GM11168 (cell line): ENCODE results near the gene ZNF485.
"Not testable (repeated sequence)": the region's sequence is repeated elsewhere in the genome, so short reads cannot be mapped to it uniquely, and the experiment has no call there.

Experiments used
- in situ Hi-C: fragments of 300-500 bp; cut with MboI; formaldehyde crosslinking; loops from one replicate; pipeline ENCODE4 v1.12.0; 2022; ENCODE audit warnings: low sequenced_read_pairs; ENCODE audit not compliant: unreplicated experiment

Gene ZNF485

DNA sequence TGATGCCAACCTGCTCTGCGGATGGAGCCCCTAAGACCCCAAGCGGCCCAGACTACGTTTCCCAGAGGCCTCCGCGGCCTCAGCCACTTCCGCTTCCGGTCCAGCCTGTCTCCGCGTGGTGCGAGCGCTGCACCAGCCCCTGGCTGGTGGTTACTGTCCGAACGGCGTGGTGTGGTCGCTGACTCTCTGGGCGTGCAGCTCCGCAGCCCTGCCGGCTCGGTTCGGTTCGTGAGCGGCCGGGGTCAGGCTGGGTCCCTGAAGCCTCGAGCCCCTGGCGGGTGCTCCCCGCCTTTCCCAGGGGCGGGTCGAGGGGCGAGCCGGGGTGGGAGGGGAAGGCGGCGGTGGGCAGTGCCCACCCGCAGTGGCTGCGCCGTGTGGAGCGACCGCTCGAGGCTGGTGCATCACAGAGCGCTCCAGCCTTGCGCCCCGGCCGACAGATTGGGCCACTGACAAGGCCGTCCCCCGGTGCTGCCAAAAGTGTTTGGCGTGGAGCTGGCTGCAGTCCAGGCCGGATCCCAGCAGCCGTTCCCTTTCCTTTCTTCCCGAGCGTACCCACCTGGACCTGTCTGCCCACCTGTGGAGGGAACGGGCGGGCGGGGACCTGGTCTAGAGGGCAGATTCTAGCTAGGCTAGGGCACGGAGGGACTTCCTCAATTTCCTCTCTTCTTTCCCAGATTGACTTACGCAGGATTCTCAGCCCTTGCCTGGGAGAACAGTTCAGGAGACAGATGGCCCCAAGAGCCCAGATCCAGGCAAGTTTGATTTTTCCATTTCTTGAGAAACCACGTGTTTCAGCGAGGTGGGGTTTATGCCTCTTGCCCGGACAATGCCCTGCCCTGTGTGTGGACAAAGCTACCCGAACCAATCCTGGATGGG, at the start of gene ZNF485:
Gene ZNF485, plus strand, starts transcription at position 116 of the 876 bp plus-strand sequence. Its CDS starts 613 bp downstream, at position 729.
- in situ Hi-C loops: no loop called here

DNA sequence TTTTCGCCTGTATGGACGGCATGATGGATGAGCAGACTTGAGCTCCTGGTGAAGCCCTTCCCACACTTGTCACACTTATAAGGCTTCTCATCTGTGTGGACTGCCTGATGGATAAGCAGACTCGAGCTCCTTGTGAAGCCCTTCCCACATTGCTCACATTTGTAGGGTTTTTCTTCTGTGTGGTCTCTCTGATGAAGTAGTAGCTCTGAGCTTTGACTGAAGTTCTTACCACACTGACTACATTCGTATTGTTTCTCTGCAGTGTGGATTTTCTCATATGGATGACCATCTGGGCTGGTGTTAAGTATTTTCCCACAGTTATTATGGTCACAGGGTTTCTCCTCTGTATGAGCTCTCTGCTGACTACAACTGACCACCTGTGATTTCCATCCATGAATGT, 49.0 kb upstream of the ZNF485 start:
- in situ Hi-C loops: no loop called here

DNA sequence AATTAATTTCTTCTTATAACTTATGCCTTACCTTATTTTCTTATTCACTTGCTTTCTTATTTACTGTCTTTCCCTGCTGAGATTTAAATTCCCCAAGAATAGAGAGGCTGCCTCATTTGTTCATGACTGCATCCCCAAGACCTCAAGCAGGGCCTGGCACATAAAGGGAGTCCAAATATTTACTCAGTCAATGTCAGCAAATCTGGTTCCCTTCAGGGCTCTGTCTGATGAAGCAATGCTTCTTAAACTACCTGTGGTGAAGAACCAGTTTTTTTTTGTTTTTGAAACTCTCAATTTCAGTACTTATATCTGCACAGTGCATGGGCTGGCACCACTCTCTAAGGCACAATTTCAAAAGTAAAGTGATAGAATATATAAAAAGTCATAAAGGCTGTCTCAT, 36.6 kb upstream of the ZNF485 start:
- in situ Hi-C loops: no loop called here

DNA sequence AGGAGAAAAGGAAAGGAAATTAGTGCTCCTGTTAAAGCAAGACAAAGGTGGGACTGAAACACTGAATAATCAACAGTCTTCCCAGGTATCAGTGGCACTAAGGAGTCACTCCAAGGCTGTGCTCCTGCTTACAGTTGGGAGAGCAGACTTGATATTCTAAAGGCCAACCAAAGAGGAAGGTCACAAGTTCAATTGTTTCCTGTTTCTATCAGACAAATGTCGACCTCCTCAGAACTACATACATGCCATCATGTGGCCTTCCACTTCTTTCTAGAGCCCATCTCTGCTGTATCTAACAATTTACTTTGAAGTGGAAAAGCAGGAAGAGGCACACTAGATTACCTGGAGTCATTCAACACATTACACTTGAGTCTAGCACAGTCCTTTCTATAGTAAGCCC, 35.3 kb upstream of the ZNF485 start:
- in situ Hi-C loops: no loop called here

DNA sequence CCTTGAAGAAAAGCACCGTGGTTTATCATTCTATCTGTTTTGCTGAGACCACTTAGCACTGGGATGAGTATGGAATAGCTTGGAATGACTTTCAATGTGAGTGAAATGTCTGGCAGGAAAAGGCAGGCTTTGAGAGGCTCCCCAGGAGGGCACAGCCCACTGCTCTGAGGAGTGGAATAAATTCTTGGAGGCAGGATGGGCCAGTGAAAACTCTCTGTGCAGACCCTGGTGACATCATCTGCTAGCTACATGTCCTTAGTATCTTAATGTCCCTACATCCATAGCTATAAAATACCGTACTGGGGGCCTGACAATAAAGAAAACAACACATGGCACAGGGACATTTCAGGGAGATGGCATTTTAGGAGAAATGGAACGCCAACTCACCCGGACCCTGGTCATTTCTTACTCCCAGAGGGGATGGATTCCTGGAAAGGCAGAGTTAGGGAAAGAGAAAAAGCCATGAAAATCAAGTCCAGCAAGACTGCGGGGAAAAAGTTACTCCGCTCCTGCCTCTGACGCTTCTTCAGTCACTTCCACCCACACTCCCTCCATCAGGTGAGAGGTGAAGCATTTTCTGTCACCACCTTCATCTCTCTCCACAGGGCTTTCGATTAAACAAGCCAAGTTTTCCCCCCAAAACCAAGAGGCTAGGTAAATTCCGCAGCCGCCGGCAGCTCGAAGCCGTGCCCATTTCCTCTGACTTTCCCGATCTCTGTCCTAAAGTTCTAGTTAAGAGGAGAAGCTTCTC, 32.8 kb upstream of the ZNF485 start:
- in situ Hi-C loops: no loop called here

DNA sequence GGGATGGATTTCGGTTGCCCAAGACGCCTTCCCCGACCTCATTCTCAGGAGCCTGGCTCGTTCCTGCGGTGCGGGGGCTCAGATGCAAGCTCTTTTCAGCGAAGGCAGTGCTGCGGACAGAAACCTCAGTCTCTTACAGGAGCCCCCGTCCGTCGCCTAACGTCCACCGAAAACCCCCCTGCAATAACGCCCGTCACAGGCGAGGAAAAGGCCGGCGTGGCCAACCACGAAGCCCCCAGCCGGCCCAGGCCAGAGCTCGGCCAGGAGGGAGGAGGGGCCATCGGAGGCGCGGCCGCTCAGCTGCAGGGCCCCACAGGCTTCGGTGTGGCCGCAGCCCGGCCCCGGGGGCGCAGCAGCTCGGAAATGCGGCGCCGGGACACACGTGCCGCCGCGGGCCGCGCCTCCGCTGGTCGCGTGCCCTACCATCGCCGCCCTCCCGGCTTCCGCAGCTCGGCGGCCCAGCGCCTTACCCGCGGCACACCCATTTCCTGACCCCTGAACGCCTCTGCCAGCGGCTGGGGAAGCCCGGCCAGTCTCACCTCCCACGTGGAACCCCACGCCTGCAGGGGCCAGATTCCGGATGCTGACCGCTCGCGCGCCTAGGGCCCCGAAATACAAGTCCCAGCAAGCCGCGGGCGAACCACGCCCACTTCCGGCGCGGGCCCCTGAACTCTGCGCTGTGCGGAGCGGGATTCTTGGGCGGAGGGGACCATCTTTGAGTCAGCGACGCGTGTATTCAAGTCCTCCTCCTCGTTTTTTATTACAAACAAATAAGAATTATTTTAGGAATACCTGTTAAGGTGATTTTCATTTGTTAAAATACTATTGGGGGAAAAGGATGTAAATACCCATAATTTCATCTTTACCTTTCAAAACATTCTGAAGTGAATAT, 32.0 kb upstream of the ZNF485 start, which contains the start of gene ZNF239:
Gene ZNF239, minus strand, starts transcription at position 616 of the 892 bp plus-strand sequence. CDS start 16,537 bp downstream, outside the sequence.
- in situ Hi-C loops: no loop called here

DNA sequence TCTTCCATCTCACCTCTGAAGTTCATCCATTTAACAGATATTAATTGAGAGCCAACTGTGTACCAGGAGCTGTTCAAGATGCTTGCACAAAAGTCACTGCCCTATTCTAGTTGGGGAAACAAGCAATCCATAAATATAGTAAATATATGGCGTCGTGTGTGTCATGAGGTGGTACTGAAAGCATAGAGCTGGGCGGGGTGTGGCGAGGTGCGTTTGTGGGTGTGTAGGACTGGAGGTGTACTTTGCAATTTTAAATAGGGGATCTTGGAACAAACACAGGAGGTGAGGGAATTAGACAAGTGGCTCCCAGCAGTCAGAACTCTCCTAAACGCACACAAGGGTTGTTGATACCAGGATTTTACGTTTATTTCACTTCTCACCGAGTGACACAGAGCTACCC, 31.3 kb upstream of the ZNF485 start:
- in situ Hi-C loops: no loop called here

DNA sequence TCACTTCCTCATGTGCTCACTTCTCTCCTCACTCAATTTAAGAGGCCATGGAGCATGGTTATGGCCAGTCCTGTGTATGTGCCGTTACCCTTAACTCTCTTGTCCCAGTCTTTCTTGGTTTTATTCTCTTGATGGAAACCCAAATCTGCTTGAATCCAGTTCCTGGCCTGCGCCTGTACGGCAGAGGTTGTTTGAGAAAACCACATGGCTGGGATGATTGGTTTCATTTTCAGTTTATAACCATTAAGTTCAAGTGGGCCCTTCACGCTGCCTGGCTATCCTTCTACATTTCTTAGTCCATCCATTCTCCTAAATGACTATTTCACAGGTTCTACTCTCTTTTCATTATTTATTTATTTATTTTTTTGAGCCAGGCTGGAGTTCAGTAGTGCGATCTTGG, 30.2 kb upstream of the ZNF485 start:
- in situ Hi-C loops: no loop called here

DNA sequence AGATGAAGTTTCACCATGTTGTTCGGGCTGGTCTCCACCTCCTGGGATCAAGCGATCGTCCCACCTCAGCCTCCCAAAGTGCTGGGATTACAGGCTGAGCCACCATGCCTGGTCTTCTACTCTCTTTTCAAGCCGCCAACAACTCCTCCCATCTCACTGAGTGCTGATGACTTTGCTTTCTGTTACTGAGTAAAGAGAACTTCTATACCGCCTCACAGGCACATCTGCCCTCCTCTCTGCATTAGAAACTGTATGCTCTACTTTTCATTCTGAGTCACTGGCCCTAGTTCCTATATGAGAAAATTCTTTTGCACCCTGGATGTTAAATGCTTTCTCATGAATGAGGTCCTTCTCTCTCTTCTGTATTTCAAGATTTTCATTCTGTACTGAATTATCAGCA, 29.7 kb upstream of the ZNF485 start:
- in situ Hi-C loops: no loop called here

DNA sequence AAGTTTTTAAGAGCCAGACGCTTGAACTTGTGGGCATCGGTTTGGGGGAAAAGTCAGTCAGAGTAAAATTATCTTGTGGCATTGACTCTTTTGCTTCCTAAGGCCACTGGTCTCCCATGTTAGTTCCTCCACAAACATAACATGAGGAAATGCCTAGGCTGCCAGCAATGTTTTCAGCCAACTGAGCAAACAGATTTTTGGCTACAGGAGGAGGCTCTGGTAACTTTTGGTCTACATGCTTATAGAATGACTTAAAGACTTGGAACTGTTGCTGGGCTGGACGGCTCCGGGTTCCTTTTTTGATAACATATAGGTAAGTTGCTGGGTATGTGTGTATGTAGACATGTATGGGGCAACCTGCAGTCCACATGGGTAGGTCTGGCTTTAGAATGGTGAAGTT, 22.2 kb upstream of the ZNF485 start:
- in situ Hi-C loops: no loop called here

DNA sequence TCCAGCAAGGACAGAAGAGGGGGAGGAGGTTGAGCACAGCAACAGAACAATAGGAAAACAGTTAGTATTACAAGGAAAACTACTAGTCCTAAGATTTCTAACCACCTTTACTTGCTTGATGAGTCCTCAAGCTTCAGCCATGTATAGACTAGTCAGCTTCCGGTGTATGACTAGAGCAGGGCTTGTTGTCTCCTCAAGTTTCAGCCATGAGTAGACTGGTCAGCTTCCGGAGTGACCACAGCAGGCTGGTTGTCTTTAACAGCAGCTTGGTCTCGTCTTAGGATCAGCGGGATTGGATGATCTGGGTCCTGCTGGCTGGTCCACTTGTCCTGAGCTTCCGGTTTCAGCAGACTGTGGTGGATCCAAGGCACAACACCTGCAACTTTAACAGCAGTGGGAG, 21.2 kb upstream of the ZNF485 start:
- in situ Hi-C loops: no loop called here

DNA sequence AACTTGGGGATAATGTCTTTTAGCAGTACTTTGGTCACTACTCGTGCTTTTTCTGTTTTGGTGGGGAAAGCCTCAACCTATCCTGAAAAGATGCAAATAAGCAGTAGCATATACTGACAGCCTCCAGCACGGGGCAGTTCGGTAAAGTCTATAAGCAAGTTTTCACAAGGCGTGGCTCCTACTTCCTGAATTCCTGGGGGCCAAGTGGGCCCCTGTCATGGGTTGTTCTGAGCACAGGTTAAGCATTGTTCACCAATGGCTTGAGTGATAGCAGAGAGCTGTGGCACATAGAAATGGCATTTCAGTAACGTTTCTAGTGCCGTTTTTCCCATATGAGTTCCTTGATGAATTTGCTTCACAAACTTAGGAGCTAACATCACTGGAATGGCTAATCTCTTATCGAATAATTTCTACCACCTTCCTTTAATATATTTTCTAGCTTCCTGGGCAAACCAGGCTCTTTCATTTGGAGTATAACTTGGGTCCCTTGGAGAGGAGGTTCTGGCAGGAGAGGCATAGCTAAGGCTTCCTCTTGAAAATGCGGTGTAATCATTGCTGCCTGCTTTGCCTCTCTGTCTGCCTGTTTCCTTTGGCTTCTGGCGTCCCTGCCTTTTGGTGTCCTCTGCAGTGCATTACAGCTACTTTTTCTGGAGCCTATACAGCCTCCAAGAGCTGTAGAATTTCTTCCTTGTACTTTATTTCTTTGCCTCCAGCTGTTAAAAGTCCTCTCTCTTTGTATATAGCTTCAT, 20.1 kb upstream of the ZNF485 start:
- in situ Hi-C loops: no loop called here

DNA sequence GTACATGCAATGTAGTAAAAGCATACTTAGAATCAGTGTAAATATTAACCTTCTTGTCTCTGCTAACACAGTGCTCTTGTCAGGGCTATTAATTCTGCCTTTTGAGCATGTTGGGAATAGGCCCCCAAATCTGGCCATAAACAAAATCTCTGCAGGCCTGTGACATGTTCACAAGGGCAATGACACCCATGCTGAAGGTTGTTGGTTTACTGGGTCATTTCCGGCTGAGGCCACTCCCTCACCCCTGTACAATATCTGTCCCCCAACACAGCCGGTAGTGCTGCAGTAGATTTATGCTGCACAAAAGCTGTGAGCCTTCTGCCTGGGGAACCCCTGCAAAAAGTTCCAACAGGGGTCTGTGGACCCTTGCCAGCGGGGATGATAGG, 19.5 kb upstream of the ZNF485 start:
- in situ Hi-C loops: not testable (repeated sequence)

DNA sequence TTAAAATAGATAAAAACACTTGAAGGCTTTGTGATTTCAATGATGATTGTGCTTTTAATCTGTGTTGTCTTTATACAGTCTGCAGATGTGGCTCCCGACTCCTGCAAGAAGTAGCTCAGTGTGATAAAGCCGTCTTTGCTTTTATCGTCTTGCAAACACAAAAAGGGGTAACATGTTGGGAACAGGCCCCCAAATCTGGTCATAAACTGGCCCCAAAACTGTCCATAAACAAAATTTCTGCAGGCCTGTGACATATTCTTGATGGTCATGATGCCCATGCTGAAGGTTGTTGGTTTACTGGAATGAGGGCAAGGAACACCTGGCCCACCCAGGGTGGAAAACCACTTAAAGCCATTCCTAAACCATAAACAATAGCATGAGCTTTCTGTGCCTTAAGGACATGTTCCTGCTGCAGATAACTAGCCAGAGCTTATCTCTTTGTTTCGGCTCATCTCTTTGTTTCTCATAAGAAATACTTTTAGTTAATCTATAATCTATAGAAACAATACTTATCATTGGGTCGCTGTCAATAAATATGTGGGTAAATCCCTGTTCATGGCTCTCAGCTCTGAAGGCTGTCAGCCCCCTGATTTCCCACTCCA, 14.8 kb upstream of the ZNF485 start:
- in situ Hi-C loops: no loop called here

DNA sequence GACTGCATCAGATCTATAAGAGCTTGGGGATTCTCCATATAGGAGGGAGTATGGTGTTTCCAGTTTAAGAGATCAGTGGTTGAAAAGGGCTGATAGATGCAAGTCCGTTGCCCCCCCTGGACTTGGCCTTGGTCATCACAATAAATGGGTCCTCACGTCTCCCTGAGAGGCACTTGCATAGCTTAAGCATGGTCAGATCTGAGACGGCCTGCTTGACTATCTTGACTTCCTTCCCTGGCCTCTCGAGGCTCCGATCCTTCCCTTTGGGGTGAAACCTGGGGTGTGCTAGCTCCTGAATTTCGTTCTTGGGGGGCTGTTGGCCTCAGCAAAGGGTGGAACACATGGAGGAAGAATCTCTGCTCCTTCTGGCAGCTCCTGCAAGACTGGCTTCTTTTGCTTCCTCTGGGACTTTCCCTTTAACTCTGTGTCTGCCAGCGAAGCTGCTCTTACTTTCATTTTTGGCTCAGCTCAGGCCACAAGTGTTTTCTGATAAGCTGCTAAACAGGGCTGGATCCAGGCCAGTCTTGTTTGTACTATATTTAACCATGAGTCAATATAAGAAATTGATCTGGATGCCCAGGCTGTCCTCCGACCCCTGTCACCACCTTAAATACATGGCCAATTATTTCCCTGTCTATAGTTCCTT, 11.2 kb upstream of the ZNF485 start:
- in situ Hi-C loops: no loop called here

DNA sequence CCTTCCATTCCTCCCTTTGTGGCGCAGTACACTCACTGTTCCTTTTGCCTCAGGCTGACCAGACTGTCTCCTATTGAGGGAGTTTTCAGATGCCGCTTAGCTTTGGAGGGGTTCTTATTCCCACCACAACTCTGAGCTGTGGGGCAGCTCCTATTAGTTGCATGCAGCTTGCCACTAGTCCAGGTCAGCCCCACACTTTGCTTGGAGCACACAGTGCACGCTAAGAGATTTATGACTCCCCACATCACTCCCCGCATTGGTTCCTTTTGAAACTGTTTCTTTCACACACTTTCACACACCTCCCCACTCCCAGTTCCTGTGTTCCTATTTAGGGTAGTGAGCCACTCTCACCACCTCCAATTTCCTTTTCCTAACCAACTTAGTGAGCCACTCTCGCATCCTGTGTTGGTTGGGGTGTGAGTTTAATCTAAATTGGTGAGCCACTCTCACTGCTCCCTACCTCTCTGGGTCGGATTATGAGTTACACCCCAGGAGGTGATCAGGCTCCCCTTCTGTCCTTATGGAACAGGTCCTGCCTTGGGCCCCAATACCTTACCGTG, 10.4 kb upstream of the ZNF485 start:
- in situ Hi-C loops: no loop called here

DNA sequence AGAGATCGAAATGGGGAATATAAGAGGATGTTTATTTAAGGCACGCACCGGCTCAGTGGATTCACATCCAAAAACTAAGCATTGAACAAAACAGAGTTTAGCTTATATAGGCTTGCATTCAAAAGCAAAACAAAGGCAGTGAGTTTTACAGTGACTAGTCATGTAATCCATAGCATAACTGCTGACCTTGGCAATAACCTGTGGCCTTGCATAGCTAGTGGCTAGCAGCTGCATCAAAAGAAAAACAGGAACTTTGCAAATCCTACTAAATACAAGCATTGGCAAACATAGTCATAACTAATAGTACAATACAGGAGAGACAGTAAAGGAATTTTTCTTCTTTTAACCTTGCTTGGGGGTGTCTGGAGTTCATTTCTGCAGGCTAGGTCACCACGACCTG, 9.7 kb upstream of the ZNF485 start:
- in situ Hi-C loops: no loop called here

DNA sequence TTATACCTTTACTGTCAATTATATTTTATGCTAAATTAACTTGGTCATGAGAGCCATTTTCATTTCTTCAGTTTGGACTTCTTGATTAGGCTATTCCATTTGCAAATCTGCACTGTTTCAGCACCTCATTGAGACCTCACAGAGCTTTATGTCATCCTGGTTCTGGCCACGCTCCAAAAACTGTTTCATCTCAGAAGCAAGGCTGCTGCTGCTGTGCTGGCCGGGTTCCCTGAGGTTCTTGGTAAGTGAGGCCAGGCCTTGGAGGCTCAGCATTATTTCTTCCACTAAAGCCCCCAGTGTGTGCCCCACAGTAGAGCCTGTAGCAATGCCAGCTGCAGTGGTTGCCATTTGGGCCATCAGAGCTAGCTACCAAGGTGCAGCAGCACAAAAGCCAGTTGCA, 7.8 kb upstream of the ZNF485 start:
- in situ Hi-C loops: no loop called here

DNA sequence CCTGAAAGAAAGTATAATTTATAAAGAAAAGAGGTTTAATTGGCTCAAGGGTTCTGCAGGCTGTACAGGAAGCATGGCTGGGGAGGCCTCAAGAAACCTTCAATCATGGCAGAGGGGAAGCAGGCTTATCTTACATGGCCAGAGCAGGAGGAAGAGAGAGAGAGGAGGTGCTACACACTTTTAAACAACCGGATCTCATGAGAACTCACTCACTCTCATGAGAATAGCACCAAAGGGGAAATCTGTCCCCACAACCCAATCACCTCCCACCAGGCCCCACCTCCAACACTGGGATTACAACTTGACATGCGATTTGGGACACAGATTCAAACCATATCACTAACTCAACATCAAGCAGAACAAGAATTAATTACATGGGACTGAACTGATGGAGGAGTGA, 6.9 kb upstream of the ZNF485 start:
- in situ Hi-C loops: no loop called here
